IMR-90 (cell line): Measurements from ENCODE around the gene LCN2. TPM values are rescaled to one million over a fixed set of nuclear protein-coding genes. Genes with fewer than 3 reads are reported as not detected.
A peak's percentile ranks its signal among the peaks of the same experiment; 100 is the strongest.

Experiments used
- ATAC-seq: fragments of 200-7000 bp; cut with Tn5 transposase; 2 replicates; pipeline ENCODE4 v1.9.1; 2020; ENCODE audit warnings: low read depth, mild to moderate bottlenecking, moderate library complexity
- BruUV-seq: library from RNA; stranded (reverse); fragments of 400-500 nt; replicated peaks from 2 replicates; lab custom pipeline; 2021; lab: Mats Ljungman, UMichigan
- CTCF ChIA-PET: fragments of 300-600 bp; formaldehyde crosslinking; extraction: SDS; loops from one replicate; lab custom pipeline; 2021; ENCODE audit warnings: antibody characterized with exemption; lab: Yijun Ruan, JAX
- POLR2A ChIA-PET: fragments of 300-600 bp; sonication (Branson Sonifier 250); formaldehyde crosslinking; loops from one replicate; lab custom pipeline; 2022; ENCODE audit warnings: antibody characterized with exemption; ENCODE audit not compliant: unreplicated experiment; lab: Charles Lee
- DNase-seq: peaks from one replicate; pipeline ENCODE4 v3.0.0; 2013
- H2AFZ ChIP-seq: replicated peaks from 2 replicates; pipeline ENCODE3; 2013; ENCODE audit warnings: low read length, mild to moderate bottlenecking; ENCODE audit not compliant: poor library complexity
- H2AK5ac ChIP-seq: 2 replicates; pipeline ENCODE4 v1.6.1; 2013; ENCODE audit warnings: low read depth, low read length, inconsistent platforms
- H2AK9ac ChIP-seq: replicated peaks from 2 replicates; pipeline ENCODE3; 2013; ENCODE audit warnings: mild to moderate bottlenecking, low read depth, low read length, moderate library complexity; ENCODE audit not compliant: poor library complexity
- H2BK120ac ChIP-seq: 2 replicates; pipeline ENCODE4 v1.6.1; 2013; ENCODE audit warnings: low read depth, low read length, inconsistent platforms
- H2BK15ac ChIP-seq: 3 replicates; pipeline ENCODE4 v1.6.1; 2013; ENCODE audit warnings: low read depth, low read length, inconsistent platforms
- H2BK20ac ChIP-seq: 2 replicates; pipeline ENCODE4 v1.6.1; 2013; ENCODE audit warnings: low read depth, mild to moderate bottlenecking, inconsistent platforms, low read length, moderate library complexity
- H2BK5ac ChIP-seq: 2 replicates; pipeline ENCODE4 v1.6.1; 2013; ENCODE audit warnings: mild to moderate bottlenecking, low read depth, low read length, inconsistent platforms; ENCODE audit not compliant: poor library complexity, severe bottlenecking
- H3K14ac ChIP-seq: replicated peaks from 2 replicates; pipeline ENCODE4 v1.6.1; 2013; ENCODE audit warnings: low read depth, low read length, inconsistent platforms
- H3K18ac ChIP-seq: 2 replicates; pipeline ENCODE4 v1.6.1; 2013; ENCODE audit warnings: low read depth, low read length, control low read depth
- H3K23ac ChIP-seq: 2 replicates; pipeline ENCODE4 v1.6.1; 2013; ENCODE audit warnings: low read depth, low read length, inconsistent platforms
- H3K27ac ChIP-seq: 2 replicates; pipeline ENCODE4 v1.5.1; 2013; ENCODE audit warnings: mild to moderate bottlenecking, control low read depth, low read length; ENCODE audit not compliant: insufficient read depth
- H3K27me3 ChIP-seq: 2 replicates; pipeline ENCODE4 v1.6.1; 2013; ENCODE audit warnings: low read length; ENCODE audit not compliant: control insufficient read depth, insufficient read depth
- H3K36me3 ChIP-seq: 2 replicates; pipeline ENCODE4 v1.6.1; 2013; ENCODE audit warnings: low read length, mixed read lengths; ENCODE audit not compliant: control insufficient read depth, insufficient read depth
- H3K4ac ChIP-seq: 2 replicates; pipeline ENCODE4 v1.6.1; 2013; ENCODE audit warnings: low read depth, low read length, inconsistent platforms
- H3K4me1 ChIP-seq: 2 replicates; pipeline ENCODE4 v1.6.1; 2013; ENCODE audit warnings: low read length, mixed read lengths; ENCODE audit not compliant: control insufficient read depth, insufficient read depth
- H3K4me2 ChIP-seq: 2 replicates; pipeline ENCODE4 v1.6.1; 2013; ENCODE audit warnings: low read depth, mild to moderate bottlenecking, control low read depth, low read length, moderate library complexity
- H3K4me3 ChIP-seq: 2 replicates; pipeline ENCODE4 v1.5.1; 2013; ENCODE audit warnings: low read depth, mild to moderate bottlenecking, control low read depth, low read length, moderate library complexity; ENCODE audit not compliant: insufficient read depth
- H3K56ac ChIP-seq: 2 replicates; pipeline ENCODE4 v1.6.1; 2013; ENCODE audit warnings: low read length, inconsistent platforms; ENCODE audit not compliant: insufficient read depth; ENCODE audit errors: extremely low read depth
- H3K79me1 ChIP-seq, 2 experiments: 2 replicates each; pipeline ENCODE4 v1.6.1; 2013; ENCODE audit warnings: low read length in 2 of 2, inconsistent platforms in 1 of 2, low read depth in 1 of 2
- H3K9ac ChIP-seq: 2 replicates; pipeline ENCODE4 v1.6.1; 2013; ENCODE audit warnings: low read depth, low read length, control low read depth
- H3K9me1 ChIP-seq: 2 replicates; pipeline ENCODE4 v1.6.1; 2013; ENCODE audit warnings: low read length, inconsistent platforms; ENCODE audit not compliant: insufficient read depth
- H3K9me3 ChIP-seq: 2 replicates; pipeline ENCODE4 v1.6.1; 2013; ENCODE audit warnings: low read length; ENCODE audit not compliant: control insufficient read depth, insufficient read depth
- H4K20me1 ChIP-seq: 2 replicates; pipeline ENCODE4 v1.6.1; 2013; ENCODE audit warnings: low read length, inconsistent platforms; ENCODE audit not compliant: insufficient read depth
- H4K5ac ChIP-seq: 2 replicates; pipeline ENCODE4 v1.6.1; 2013; ENCODE audit warnings: mild to moderate bottlenecking, low read depth, low read length, control low read depth
- H4K8ac ChIP-seq, 2 experiments: 2 replicates each; pipeline ENCODE4 v1.6.1; 2013; ENCODE audit warnings: low read depth in 2 of 2, low read length in 2 of 2, control low read depth in 1 of 2, inconsistent platforms in 1 of 2
- H4K91ac ChIP-seq: 2 replicates; pipeline ENCODE4 v1.6.1; 2013; ENCODE audit warnings: low read depth, low read length, inconsistent platforms; ENCODE audit not compliant: insufficient read depth
- BHLHE40 ChIP-seq: fragments of 150-350 bp; IDR thresholded peaks from 2 replicates; pipeline ENCODE4 v1.6.1; 2016; ENCODE audit warnings: mild to moderate bottlenecking, low read depth, low read length
- CEBPB ChIP-seq: IDR thresholded peaks from 2 replicates; pipeline ENCODE4 v1.6.1; 2012; ENCODE audit warnings: low read depth, low read length, improper control_type of control experiment
- CHD1 ChIP-seq: IDR thresholded peaks from 2 replicates; pipeline ENCODE4 v1.6.1; 2012; ENCODE audit warnings: low read depth, low read length, improper control_type of control experiment
- FOS ChIP-seq: fragments of 150-350 bp; IDR thresholded peaks from 2 replicates; pipeline ENCODE4 v1.6.1; 2016; ENCODE audit warnings: low read depth, low read length
- MAFK ChIP-seq: IDR thresholded peaks from 2 replicates; pipeline ENCODE4 v1.6.1; 2012; ENCODE audit warnings: low read depth, low read length, improper control_type of control experiment
- MAZ ChIP-seq: IDR thresholded peaks from 2 replicates; pipeline ENCODE4 v1.6.1; 2012; ENCODE audit warnings: low read depth, mild to moderate bottlenecking, low read length, improper control_type of control experiment, moderate library complexity, borderline replicate concordance
- MXI1 ChIP-seq: IDR thresholded peaks from 2 replicates; pipeline ENCODE4 v1.6.1; 2012; ENCODE audit warnings: low read depth, mild to moderate bottlenecking, low read length, moderate library complexity, borderline replicate concordance
- NFE2L2 ChIP-seq: fragments of 150-350 bp; IDR thresholded peaks from 2 replicates; pipeline ENCODE4 v1.6.1; 2016; ENCODE audit warnings: low read depth, mild to moderate bottlenecking, low read length
- POLR2A ChIP-seq: IDR thresholded peaks from 2 replicates; pipeline ENCODE4 v1.6.1; 2012; ENCODE audit warnings: mild to moderate bottlenecking, low read depth, low read length
- RAD21 ChIP-seq: IDR thresholded peaks from 2 replicates; pipeline ENCODE4 v1.6.1; 2012; ENCODE audit warnings: low read length, improper control_type of control experiment
- RCOR1 ChIP-seq: IDR thresholded peaks from 2 replicates; pipeline ENCODE4 v1.6.1; 2012; ENCODE audit warnings: mild to moderate bottlenecking, low read length, improper control_type of control experiment; ENCODE audit not compliant: insufficient replicate concordance
- RFX5 ChIP-seq: IDR thresholded peaks from 2 replicates; pipeline ENCODE4 v1.8.0; 2012; ENCODE audit warnings: low read depth, mild to moderate bottlenecking, low read length, moderate library complexity
- SMC3 ChIP-seq: fragments of 150-350 bp; IDR thresholded peaks from 2 replicates; pipeline ENCODE4 v1.6.1; 2016; ENCODE audit warnings: low read depth, mild to moderate bottlenecking, antibody characterized with exemption, low read length, moderate library complexity
- WGBS, 2 experiments: methylation state at CpG; one replicate each; pipeline versions ENCODE4 v1.1.5 to v1.1.7; 2013; ENCODE audit warnings: missing lambda C conversion rate in 2 of 2; ENCODE audit not compliant: insufficient read length in 1 of 2; ENCODE audit errors: extremely low coverage in 2 of 2; 5-methylcytosine and 5-hydroxymethylcytosine counted together
- dilution Hi-C: fragments of 300-500 bp; cut with HindIII; formaldehyde crosslinking; loops from one replicate; pipeline ENCODE4 v1.14.3; 2018; ENCODE audit warnings: low sequenced_read_pairs; ENCODE audit not compliant: unreplicated experiment
- in situ Hi-C: fragments of 300-500 bp; cut with MboI; formaldehyde crosslinking; loops from 3 replicates; pipeline ENCODE4 v1.14.3; 2019; ENCODE audit warnings: low sequenced_read_pairs, inconsistent platforms, mixed read lengths
- intact Hi-C: fragments of 100-400 bp; cut with micrococcal nuclease; formaldehyde crosslinking; loops from 2 replicates; pipeline ENCODE4 v1.10.0; 2022
- polyA plus RNA-seq, 3 experiments: library from polyadenylated mRNA; depleted of rRNA; stranded (reverse); fragments of >200 nt; gene quantifications; 2 replicates each; pipeline ENCODE4 v1.2.3, GENCODE V29; 2012; ENCODE audit warnings: low replicate concordance in 1 of 3
- total RNA-seq: library from RNA; depleted of rRNA; stranded (reverse); fragments of >200 nt; gene quantifications from 2 replicates; pipeline ENCODE4 v1.2.3, GENCODE V29; 2012
- TF ChIP-seq, protein P1 (sequence below): fragments of 150-350 bp; IDR thresholded peaks from 2 replicates; pipeline ENCODE4 v1.6.1; 2016; ENCODE audit warnings: low read depth, mild to moderate bottlenecking, low read length, moderate library complexity, borderline replicate concordance
- TF ChIP-seq, protein P2 (sequence below): fragments of 150-350 bp; IDR thresholded peaks from 2 replicates; pipeline ENCODE4 v1.6.1; 2017; ENCODE audit warnings: mild to moderate bottlenecking, antibody characterized with exemption, low read length, low read depth
- TF ChIP-seq, protein P3 (sequence below): conservative IDR thresholded peaks from 2 replicates; pipeline ENCODE4 v1.5.1; 2012; ENCODE audit warnings: mild to moderate bottlenecking, low read depth, low read length, improper control_type of control experiment

Gene LCN2
- total and polyA plus RNA-seq, 2 of the 4 experiments (the other 2 are of a cell fraction) = not detected

DNA sequence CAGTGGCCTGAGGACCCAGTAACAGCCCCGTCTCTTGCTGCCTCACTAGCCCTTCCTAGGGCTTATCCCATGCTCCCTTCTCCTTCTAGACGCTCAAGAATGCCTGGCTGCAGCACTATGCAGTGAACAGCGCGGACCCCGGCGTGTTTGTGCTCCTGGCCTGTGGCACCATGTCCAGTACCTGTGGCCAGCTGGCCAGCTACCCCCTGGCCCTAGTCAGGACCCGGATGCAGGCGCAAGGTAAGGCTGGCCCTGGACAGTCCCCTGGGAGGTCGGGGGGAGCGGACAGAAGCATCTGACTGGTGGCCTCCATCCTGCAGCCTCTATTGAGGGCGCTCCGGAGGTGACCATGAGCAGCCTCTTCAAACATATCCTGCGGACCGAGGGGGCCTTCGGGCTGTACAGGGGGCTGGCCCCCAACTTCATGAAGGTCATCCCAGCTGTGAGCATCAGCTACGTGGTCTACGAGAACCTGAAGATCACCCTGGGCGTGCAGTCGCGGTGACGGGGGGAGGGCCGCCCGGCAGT is 42.2 kb upstream of the LCN2 start:
- no peak overlapping the region for H4K8ac ChIP-seq
- H2BK20ac ChIP-seq = no peak overlapping the region
- H3K79me1 ChIP-seq = peaks cover 8 to 43% of the 10 kb centered on the region in 2 experiments; a peak in 3 of 4 replicates
- H4K5ac ChIP-seq = no peak overlapping the region
- H3K4ac ChIP-seq = no peak overlapping the region
- no peak overlapping the region for H3K18ac ChIP-seq
- no peak overlapping the region for H2BK15ac ChIP-seq
- no peaks in the 10 kb centered on the region for H3K9me3 ChIP-seq
- no peak overlapping the region for H3K9ac ChIP-seq
- WGBS, 2 experiments = 90% methylated on average over 5 of the region's 23 CpGs; no CpG with 5 or more reads in 1 of the 2 experiments
- H2AK9ac ChIP-seq = peak overlapping the region; percentile 53
- H4K20me1 ChIP-seq = peaks cover 28% of the 10 kb centered on the region
- H2BK5ac ChIP-seq = no peak overlapping the region
- H2AK5ac ChIP-seq = no peak overlapping the region
- ChIA-PET CTCF (no interaction called here), POLR2A (no interaction called here)
- H3K9me1 ChIP-seq = no peaks in the 10 kb centered on the region
- no peak overlapping the region for H3K4me2 ChIP-seq
- no peak overlapping the region for H3K14ac ChIP-seq
- H3K4me1 ChIP-seq = no peaks in the 10 kb centered on the region
- H3K27ac ChIP-seq = no peak overlapping the region
- ATAC-seq = no peak
- no peaks in the 10 kb centered on the region for H3K27me3 ChIP-seq
- dilution Hi-C loops = no loop called here
- no peak for DNase-seq
- intact Hi-C loops = no loop called here
- no peak overlapping the region for H3K4me3 ChIP-seq
- H3K56ac ChIP-seq = no peak overlapping the region
- H3K23ac ChIP-seq = no peak overlapping the region
- no TSS peak for BruUV-seq
- H2BK120ac ChIP-seq = no peak overlapping the region
- H4K91ac ChIP-seq = no peak overlapping the region
- TF ChIP-seq, protein P1, sequence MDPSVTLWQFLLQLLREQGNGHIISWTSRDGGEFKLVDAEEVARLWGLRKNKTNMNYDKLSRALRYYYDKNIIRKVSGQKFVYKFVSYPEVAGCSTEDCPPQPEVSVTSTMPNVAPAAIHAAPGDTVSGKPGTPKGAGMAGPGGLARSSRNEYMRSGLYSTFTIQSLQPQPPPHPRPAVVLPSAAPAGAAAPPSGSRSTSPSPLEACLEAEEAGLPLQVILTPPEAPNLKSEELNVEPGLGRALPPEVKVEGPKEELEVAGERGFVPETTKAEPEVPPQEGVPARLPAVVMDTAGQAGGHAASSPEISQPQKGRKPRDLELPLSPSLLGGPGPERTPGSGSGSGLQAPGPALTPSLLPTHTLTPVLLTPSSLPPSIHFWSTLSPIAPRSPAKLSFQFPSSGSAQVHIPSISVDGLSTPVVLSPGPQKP = no peak
- TF ChIP-seq NFE2L2 (no peak), FOS (no peak), CEBPB (no peak), POLR2A (no peak), BHLHE40 (no peak), MAFK (no peak), RCOR1 (no peak), CHD1 (no peak), RAD21 (no peak), MXI1 (no peak), MAZ (no peak), SMC3 (no peak), RFX5 (no peak)
- TF ChIP-seq, protein P2, sequence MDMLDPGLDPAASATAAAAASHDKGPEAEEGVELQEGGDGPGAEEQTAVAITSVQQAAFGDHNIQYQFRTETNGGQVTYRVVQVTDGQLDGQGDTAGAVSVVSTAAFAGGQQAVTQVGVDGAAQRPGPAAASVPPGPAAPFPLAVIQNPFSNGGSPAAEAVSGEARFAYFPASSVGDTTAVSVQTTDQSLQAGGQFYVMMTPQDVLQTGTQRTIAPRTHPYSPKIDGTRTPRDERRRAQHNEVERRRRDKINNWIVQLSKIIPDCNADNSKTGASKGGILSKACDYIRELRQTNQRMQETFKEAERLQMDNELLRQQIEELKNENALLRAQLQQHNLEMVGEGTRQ = no peak
- TF ChIP-seq, protein P3, sequence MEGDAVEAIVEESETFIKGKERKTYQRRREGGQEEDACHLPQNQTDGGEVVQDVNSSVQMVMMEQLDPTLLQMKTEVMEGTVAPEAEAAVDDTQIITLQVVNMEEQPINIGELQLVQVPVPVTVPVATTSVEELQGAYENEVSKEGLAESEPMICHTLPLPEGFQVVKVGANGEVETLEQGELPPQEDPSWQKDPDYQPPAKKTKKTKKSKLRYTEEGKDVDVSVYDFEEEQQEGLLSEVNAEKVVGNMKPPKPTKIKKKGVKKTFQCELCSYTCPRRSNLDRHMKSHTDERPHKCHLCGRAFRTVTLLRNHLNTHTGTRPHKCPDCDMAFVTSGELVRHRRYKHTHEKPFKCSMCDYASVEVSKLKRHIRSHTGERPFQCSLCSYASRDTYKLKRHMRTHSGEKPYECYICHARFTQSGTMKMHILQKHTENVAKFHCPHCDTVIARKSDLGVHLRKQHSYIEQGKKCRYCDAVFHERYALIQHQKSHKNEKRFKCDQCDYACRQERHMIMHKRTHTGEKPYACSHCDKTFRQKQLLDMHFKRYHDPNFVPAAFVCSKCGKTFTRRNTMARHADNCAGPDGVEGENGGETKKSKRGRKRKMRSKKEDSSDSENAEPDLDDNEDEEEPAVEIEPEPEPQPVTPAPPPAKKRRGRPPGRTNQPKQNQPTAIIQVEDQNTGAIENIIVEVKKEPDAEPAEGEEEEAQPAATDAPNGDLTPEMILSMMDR = no peak
- in situ Hi-C loops = no loop called here
- peaks cover 60% of the 10 kb centered on the region for H3K36me3 ChIP-seq
- no peak overlapping the region for H2AFZ ChIP-seq
